Measurements from ENCODE around the gene CLPTM1.
A peak's percentile ranks its signal among the peaks of the same experiment; 100 is the strongest.
"Not testable (repeated sequence)": the region's sequence is repeated elsewhere in the genome, so short reads cannot be mapped to it uniquely, and the experiment has no call there.

The CLPTM1 gene

GRCh38 chr19:44975444-44975843 lies 20.3 kb downstream of the CLPTM1 start:
- DNase-seq (ENCODE audit: low read depth) = no peak

- no peak for DNase-seq (ENCODE audit: low read depth)
These were observed 28.8 kb downstream of the CLPTM1 start for GRCh38 chr19:44984005-44984404.

- DNase-seq (ENCODE audit: low read depth) = no peak
These were observed 30.3 kb downstream of the CLPTM1 start for GRCh38 chr19:44985445-44985844.

- no peak for DNase-seq (ENCODE audit: low read depth)
These were observed 31.2 kb downstream of the CLPTM1 start for GRCh38 chr19:44986389-44986788.

GRCh38 chr19:44987148-44987675 lies 32.0 kb downstream of the CLPTM1 start:
- DNase-seq (ENCODE audit: low read depth) = no peak

GRCh38 chr19:44988273-44988672 lies 33.1 kb downstream of the CLPTM1 start:
- no peak for DNase-seq (ENCODE audit: low read depth)

GRCh38 chr19:44988896-44989556 lies 33.8 kb downstream of the CLPTM1 start:
- peak; percentile 26 for DNase-seq (ENCODE audit: low read depth)

- no peak for DNase-seq (ENCODE audit: low read depth)
These were observed 35.3 kb downstream of the CLPTM1 start for GRCh38 chr19:44990459-44990858.

- no peak for DNase-seq (ENCODE audit: low read depth)
These were observed 35.8 kb downstream of the CLPTM1 start for GRCh38 chr19:44990966-44991365.

GRCh38 chr19:44992336-44993163 lies 37.4 kb downstream of the CLPTM1 start:
- DNase-seq (ENCODE audit: low read depth) = no peak

GRCh38 chr19:44993526-44993925 lies 38.3 kb downstream of the CLPTM1 start:
- DNase-seq (ENCODE audit: low read depth) = no peak

- no peak for DNase-seq (ENCODE audit: low read depth)
These were observed 38.9 kb downstream of the CLPTM1 start for GRCh38 chr19:44993926-44994537.

GRCh38 chr19:44998025-44998424 lies 42.8 kb downstream of the CLPTM1 start:
- DNase-seq (ENCODE audit: low read depth) = no peak

- not testable (repeated sequence) for DNase-seq (ENCODE audit: low read depth)
These were observed 44.1 kb downstream of the CLPTM1 start for GRCh38 chr19:44999131-44999925.

- DNase-seq (ENCODE audit: low read depth) = not testable (repeated sequence)
These were observed 45.5 kb downstream of the CLPTM1 start for GRCh38 chr19:45000665-45001064.

- peak; percentile 99 for DNase-seq (ENCODE audit: low read depth)
These were observed 46.0 kb downstream of the CLPTM1 start, which contains the start of gene RELB for GRCh38 chr19:45001087-45001739. TSS of gene RELB (plus strand) at chr19:45001464. CDS start at chr19:45001580, 116 bp downstream.

- DNase-seq (ENCODE audit: low read depth) = no peak
These were observed 48.3 kb downstream of the CLPTM1 start for GRCh38 chr19:45003485-45003884.

- DNase-seq (ENCODE audit: low read depth) = no peak
These were observed 50.6 kb downstream of the CLPTM1 start for GRCh38 chr19:45005787-45006186.

GRCh38 chr19:45008552-45008951 lies 53.4 kb downstream of the CLPTM1 start:
- DNase-seq (ENCODE audit: low read depth) = no peak

GRCh38 chr19:45009625-45010255 lies 54.6 kb downstream of the CLPTM1 start:
- DNase-seq (ENCODE audit: low read depth) = no peak

GRCh38 chr19:45010306-45010705 lies 55.1 kb downstream of the CLPTM1 start:
- DNase-seq (ENCODE audit: low read depth) = no peak
